GM19395 (cell line): ENCODE results near the gene ANTKMT.

ENCODE experiments used
- ATAC-seq: cut with Tn5 transposase; IDR thresholded peaks from one replicate; pipeline ENCODE4 v1.9.1; 2021; ENCODE audit warnings: mild to moderate bottlenecking, moderate library complexity; ENCODE audit not compliant: unreplicated experiment

ANTKMT gene

GRCh38 chr16:761625-762513, 40.9 kb downstream of the ANTKMT start:
- no peak for ATAC-seq

- no peak for ATAC-seq
These were observed 41.8 kb downstream of the ANTKMT start for GRCh38 chr16:762595-763268.

- no peak for ATAC-seq
These were observed 42.6 kb downstream of the ANTKMT start for GRCh38 chr16:763369-764183.

GRCh38 chr16:764184-764750, 43.3 kb downstream of the ANTKMT start:
- no peak for ATAC-seq

- no peak for ATAC-seq
These were observed 44.0 kb downstream of the ANTKMT start for GRCh38 chr16:764848-765487.

GRCh38 chr16:765488-765865, 44.5 kb downstream of the ANTKMT start:
- ATAC-seq, result no peak

GRCh38 chr16:766008-766819, 45.3 kb downstream of the ANTKMT start:
- no peak for ATAC-seq

GRCh38 chr16:766820-767640, 46.1 kb downstream of the ANTKMT start:
- ATAC-seq, result no peak

GRCh38 chr16:767743-768235, 46.8 kb downstream of the ANTKMT start:
- ATAC-seq, result no peak

- no peak for ATAC-seq
These were observed 47.5 kb downstream of the ANTKMT start for GRCh38 chr16:768428-768827.

GRCh38 chr16:769184-769784, 48.3 kb downstream of the ANTKMT start:
- no peak for ATAC-seq

- no peak for ATAC-seq
These were observed 49.0 kb downstream of the ANTKMT start for GRCh38 chr16:769934-770333.

- ATAC-seq, result no peak
These were observed 49.5 kb downstream of the ANTKMT start for GRCh38 chr16:770411-770810.
